Measurements from ENCODE around the gene ELMO1. TPM values are rescaled to one million over a fixed set of nuclear protein-coding genes. Genes with fewer than 3 reads are reported as not detected.

The ELMO1 gene
- total RNA-seq, 1 donor from 2014 or later = 29.4 TPM

GRCh38 chr7:36819639-36820038, 629.0 kb downstream of the ELMO1 start:
- no peak for DNase-seq (ENCODE audit: extremely low spot score, unreplicated experiment)
- H3K27ac Mint-ChIP-seq = no peak overlapping the region
- H3K27me3 Mint-ChIP-seq = no peaks in the 10 kb centered on the region
- peaks cover 8% of the 10 kb centered on the region for H3K4me1 Mint-ChIP-seq (ENCODE audit: unreplicated experiment)
- no peaks in the 10 kb centered on the region for H3K36me3 Mint-ChIP-seq
- TF ChIP-seq CTCF (conservative IDR thresholded peaks at IDR 0.05) = no peak
- no peak overlapping the region for H3K4me3 Mint-ChIP-seq
- H3K9me3 Mint-ChIP-seq = peaks cover 8% of the 10 kb centered on the region

DNA sequence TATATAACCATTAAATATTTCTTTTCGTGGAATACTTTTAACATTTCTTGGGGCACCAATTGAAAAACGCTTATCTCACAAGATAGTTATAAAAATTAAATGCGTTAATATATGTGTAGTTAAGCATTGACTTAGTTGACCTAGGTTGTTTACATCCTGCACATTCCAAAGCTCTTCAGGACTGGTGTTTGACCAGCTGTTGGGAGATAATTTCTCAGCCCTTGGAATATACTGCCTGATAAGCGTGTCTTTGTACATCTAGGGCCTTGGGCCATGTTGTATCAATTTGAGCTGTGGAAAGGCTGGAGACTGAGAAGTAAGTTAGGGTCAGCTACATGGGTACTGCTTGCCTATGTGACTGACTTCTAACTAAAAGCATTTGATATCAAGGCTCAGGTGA, 634.4 kb downstream of the ELMO1 start:
- Mint-ChIP-seq H3K36me3 (no peaks in the 10 kb centered on the region), H3K27ac (no peak overlapping the region), H3K4me1 (ENCODE audit: unreplicated experiment) (peaks cover 8% of the 10 kb centered on the region), H3K4me3 (no peak overlapping the region), H3K27me3 (no peaks in the 10 kb centered on the region), H3K9me3 (peaks cover 7% of the 10 kb centered on the region)
- DNase-seq (ENCODE audit: extremely low spot score, unreplicated experiment) = no peak
- no peak for TF ChIP-seq CTCF (conservative IDR thresholded peaks at IDR 0.05)

GRCh38 chr7:36811807-36812206, 636.9 kb downstream of the ELMO1 start:
- Mint-ChIP-seq H3K4me3 (no peak overlapping the region), H3K36me3 (no peaks in the 10 kb centered on the region), H3K27ac (no peak overlapping the region), H3K4me1 (ENCODE audit: unreplicated experiment) (peaks cover 5% of the 10 kb centered on the region), H3K9me3 (no peaks in the 10 kb centered on the region), H3K27me3 (no peaks in the 10 kb centered on the region)
- no peak for TF ChIP-seq CTCF (conservative IDR thresholded peaks at IDR 0.05)
- no peak for DNase-seq (ENCODE audit: extremely low spot score, unreplicated experiment)

DNA sequence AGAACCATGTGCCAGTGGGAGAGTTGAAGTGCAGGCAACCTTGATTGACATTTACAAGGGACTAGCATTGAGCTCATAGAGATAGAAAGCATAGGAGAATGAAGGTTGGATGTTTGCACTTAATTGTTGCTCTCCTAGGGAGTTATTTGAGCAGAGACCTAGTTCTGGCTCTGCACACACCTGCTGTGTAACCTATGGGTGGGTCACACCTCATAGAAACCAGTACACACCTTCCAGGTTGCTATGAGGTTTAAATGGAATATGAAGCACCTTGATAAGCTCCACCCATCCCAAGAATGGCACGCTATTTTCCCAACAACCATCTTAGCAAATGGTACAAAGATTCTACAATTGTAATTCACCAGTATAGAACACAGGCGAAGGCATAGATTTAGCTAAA, 638.2 kb downstream of the ELMO1 start:
- no peak for TF ChIP-seq CTCF (conservative IDR thresholded peaks at IDR 0.05)
- H3K4me3 Mint-ChIP-seq = no peak overlapping the region
- no peaks in the 10 kb centered on the region for H3K27me3 Mint-ChIP-seq
- no peaks in the 10 kb centered on the region for H3K9me3 Mint-ChIP-seq
- no peak for DNase-seq (ENCODE audit: extremely low spot score, unreplicated experiment)
- peaks cover 5% of the 10 kb centered on the region for H3K4me1 Mint-ChIP-seq (ENCODE audit: unreplicated experiment)
- H3K27ac Mint-ChIP-seq = no peak overlapping the region
- no peaks in the 10 kb centered on the region for H3K36me3 Mint-ChIP-seq

GRCh38 chr7:36810032-36810431, 638.6 kb downstream of the ELMO1 start:
- Mint-ChIP-seq H3K27me3 (no peaks in the 10 kb centered on the region), H3K4me3 (no peak overlapping the region), H3K4me1 (ENCODE audit: unreplicated experiment) (peaks cover 5% of the 10 kb centered on the region), H3K36me3 (no peaks in the 10 kb centered on the region), H3K27ac (no peak overlapping the region), H3K9me3 (no peaks in the 10 kb centered on the region)
- TF ChIP-seq CTCF (conservative IDR thresholded peaks at IDR 0.05) = no peak
- DNase-seq (ENCODE audit: extremely low spot score, unreplicated experiment) = no peak

- H3K27me3 Mint-ChIP-seq = no peaks in the 10 kb centered on the region
- no peak for TF ChIP-seq CTCF (conservative IDR thresholded peaks at IDR 0.05)
- DNase-seq (ENCODE audit: extremely low spot score, unreplicated experiment) = no peak
- no peaks in the 10 kb centered on the region for H3K9me3 Mint-ChIP-seq
- H3K36me3 Mint-ChIP-seq = no peaks in the 10 kb centered on the region
- no peak overlapping the region for H3K4me3 Mint-ChIP-seq
- H3K27ac Mint-ChIP-seq = no peak overlapping the region
- peaks cover 5% of the 10 kb centered on the region for H3K4me1 Mint-ChIP-seq (ENCODE audit: unreplicated experiment)
Measured at GRCh38 chr7:36809510-36809909, 639.2 kb downstream of the ELMO1 start.

All from type B pancreatic cell (in vitro differentiated cells).